Activated T-cell treated with anti-CD3 and anti-CD28 coated beads, Interleukin-2, amount 50 U/mL, for 48 hours (primary cell): ENCODE data around the gene DRP2.
"Not testable (repeated sequence)": the region's sequence is repeated elsewhere in the genome, so short reads cannot be mapped to it uniquely, and the experiment has no call there.

ENCODE experiments used
- DNase-seq, 2 experiments: peaks; one replicate each; pipeline ENCODE4 v3.0.0-alpha.2; 2020

The DRP2 gene

DNA sequence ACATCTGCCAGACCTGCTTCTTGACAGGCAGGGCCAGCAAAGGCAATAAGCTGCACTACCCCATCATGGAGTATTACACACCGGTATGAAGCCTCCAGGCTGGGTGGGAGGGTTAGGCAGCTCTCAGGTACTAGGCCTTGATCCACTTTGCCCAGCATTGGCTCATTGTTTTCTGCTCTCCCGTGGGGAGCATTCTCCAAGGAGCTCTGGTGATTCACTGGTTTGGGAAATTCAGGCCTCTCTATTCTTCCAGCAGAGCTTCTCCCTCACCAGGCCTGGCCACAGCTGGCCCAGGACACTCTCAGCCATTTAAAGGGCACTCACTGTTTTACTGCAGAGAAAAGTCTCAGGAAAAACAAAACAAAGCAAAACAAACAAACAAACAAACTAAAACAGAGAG, 33.0 kb downstream of the DRP2 start:
- DNase-seq: no peak

DNA sequence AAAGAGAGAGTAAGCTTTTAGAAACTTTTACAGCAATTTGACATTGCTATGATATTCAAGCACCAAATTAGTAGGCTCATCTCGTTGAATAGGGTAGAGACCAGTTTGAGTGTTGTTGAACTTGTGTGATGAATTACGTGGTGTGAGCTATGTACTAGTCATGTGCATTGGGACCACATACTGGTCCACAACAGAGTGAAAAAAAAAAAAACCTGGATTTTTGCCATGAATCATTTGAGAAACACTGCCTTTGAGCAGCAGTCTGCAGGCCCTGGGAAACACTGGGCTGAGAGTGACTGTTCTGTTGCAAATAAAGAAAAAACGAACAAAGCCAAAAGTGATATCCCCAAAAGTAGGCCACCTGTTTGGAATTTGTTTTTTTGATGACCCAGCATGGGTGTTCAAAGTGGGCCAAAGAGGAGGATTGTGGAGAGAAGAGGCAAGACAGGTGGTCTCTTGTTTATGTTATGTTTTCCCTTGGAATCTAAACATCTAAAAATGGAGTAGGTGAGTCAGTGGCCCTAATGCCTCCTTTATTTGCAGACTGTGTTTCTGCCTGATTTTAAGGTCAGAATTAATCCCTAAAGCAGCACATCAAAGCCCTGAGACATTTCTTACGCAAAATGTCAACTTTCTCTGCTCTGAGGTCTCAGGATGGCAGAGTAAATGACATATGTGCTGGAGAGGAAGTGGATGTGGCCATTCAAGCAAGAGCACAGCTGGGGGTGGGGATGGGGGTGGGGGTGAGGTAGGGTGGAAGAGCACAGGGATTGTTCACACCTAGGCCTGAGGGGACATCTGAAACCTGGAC, 38.1 kb downstream of the DRP2 start:
- DNase-seq: no peak

DNA sequence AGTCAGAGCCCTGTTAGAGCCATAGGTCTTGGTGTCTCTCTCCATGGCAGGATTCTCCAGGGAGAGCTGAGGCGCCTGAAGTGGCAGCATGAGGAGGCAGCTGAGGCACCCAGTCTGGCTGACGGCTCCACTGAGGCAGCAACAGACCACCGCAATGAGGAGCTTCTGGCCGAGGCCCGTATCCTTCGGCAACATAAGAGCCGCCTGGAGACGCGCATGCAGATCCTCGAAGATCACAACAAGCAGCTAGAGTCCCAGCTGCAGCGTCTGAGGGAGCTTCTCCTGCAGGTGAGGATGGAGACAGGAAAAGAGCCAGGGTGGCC, 38.6 kb downstream of the DRP2 start:
- DNase-seq: no peak

DNA sequence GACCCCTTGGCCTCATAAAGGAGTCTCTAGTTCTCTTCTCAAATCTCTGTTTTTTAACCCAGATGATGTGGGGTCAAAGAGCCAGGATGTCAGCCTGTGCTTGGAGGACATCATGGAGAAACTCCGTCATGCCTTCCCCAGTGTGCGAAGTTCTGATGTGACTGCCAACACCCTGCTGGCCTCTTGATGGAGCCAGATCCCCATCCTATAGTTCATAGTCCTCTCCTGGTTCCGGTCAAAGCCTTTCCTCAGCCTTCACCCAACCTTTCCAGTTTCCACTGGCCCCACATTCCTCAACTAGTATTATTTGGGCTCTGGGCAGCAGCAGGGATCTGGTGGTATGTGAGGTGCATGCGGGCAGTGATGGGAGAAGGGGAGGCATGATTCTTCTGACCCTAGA, 40.8 kb downstream of the DRP2 start:
- DNase-seq: no peak

DNA sequence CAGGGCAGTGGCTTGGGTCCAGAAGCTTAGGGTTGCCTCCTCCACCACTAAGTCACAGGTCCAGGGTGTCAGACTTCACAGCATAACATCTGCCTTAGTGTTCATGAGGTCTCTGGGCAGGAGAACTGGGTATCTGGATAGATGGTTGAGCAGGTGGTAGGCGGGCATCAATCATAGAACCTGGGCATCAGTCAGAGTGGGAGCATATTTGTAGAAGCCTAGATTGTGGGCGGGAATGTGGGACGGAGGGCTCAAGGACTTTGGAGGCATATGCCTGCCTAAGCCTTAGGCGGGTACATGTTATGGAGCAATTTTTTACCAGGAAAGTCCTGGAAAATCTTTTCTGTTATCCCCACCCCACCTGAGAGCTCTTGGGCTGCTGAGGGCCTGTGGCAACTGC, 43.0 kb downstream of the DRP2 start:
- DNase-seq: no peak

DNA sequence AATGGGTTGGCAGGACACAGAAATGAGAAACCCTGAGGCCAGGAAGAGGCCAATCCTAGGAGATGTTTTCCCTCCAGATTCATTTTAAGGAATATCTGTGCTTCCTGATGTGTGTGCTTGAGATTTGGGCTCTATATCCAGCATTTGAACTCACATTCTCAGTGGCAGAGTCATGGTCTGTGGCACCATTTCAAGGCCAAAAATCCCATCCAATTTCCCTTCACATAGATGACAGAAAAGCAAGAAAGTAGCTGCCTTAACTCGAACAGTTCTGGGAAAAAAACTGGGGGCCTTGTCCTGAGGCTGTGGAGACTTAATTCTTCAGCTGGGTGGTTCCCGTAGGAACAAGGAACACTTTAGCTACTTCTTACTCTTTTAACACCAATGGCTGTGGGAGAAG, 44.2 kb downstream of the DRP2 start:
- DNase-seq: no peak

DNA sequence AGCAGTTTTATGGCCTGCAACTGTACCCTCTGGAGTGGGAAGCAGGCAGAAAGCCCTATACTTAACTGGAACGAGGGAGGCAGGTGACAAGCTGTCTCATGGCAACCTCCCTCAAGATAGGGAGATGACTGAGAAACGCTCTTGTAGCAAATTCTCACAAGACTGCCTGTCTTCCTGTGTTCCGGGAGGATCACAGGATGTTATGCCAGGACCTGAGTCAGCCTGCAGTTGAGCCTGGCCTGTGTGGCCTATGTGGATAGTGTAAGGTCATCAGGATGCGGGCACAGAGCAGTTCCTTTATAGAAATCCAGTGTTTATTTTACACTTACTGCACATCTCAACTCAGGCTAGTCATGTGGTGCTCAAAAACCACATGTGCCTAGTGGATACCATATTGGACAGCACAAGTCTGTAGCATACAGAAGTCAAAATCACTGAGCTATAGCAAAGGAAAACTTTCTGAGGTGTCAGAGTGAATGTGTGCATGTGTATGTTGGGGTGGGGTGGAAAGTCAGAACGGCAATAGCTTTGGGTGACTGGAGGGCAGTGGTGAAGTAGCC, 46.4 kb downstream of the DRP2 start:
- DNase-seq: no peak

DNA sequence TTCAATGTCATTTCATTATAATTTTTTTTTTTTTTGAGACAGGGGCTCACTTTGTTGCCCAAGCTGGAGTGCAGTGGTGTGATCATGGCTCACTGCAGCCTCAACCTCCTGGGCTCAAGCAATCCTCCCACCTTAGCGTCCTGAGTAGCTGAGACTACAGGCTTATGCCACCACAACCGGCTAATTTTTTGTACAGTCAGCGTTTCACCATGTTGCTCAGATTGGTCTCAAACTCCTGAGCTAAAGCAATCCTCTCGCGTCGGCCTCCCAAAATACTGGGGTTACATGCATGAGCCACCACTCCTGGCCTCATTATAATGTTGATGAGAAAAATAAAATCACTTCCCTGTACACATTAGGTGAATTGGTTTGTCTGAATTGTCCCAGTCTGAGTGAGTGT, 54.6 kb downstream of the DRP2 start:
- DNase-seq: no peak

DNA sequence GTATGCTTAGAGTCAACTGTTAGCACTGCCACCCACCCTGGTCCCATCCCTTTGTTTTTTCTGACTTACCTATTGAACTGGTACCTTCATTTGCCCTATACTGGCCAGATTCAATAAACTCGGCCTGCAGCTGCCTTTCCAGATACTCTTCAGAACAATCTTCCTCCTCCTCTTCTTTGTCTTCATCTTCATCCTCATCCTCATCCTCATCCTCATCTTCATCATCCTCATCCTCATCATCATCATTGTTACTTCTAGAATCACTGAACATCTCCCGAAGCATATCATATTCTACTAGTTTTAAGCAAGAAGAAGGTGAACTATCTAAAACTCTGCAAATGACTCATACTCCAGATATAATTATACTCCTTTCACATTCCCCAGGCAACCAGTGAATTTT, 56.7 kb downstream of the DRP2 start:
- no peak for DNase-seq

DNA sequence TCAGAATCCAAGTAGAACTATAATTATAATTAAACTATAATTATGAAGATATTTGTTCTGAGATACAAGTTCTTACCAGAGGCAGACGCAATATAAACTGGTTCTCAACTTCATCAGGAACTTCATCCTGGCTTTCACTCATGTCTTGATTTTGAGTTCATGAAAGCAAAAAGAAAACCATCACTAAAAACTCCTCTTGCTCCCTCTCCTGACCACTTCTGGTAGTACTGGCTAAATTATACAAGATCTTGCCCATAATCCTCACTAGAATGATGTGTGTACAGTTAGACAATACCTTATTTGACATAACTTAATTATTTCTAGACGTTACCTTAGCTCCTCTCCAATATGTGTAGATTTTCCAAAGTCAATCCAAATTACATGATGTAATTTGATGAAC, 67.8 kb downstream of the DRP2 start:
- no peak for DNase-seq

DNA sequence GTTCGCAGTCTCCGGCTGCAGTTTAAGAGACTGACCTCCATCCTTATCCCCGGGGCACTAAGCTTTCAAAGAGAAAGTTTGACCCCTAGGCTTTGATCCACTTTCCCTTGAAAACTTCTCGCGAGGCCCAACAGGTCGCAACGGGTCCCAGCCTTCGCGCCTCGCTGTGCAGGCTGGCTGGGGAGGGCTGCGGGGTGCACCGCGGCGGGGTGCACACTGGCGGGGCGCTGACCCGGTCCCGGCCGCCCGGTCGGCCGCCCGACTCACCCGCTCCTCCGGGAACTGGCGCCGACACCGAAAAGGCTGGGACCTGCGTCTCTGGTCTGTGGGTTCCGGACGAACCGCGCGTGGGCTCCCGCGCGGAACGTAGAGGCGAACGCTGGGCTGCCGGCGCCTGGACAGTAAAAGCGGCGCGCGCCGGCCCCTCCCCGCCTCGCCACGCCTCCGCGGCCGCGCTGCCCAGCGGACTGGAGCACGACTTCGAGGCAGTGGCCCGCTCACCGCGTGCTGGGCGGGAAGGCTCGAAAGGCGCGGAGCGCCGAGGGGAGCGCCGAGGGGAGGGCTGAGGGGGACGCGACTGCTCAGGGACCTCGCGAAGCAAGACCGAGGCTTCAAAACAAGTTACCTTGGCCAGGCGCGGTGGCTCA, 71.5 kb downstream of the DRP2 start, which contains the start of gene TAF7L:
TSS of gene TAF7L (minus strand) at position 378 of the 647 bp plus-strand sequence. CDS start 3,791 bp downstream, outside the sequence.
- DNase-seq: no peak

DNA sequence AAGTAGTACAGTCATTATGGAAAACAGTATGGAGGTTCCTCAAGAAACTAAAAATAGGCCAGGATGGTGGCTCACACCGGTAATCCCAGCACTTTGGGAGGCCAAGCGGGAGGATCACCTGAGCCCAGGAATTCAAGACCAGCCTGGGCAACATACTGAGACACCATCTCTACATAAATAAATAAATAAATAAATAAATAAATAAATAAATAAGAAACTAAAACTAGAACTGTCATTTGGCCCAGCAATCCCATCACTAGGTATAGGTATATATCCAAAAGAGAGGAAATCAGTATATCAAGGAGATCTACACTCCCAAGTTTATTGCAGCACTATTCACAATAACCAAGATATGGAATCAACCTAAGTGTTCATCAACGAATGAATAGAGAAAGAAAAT, 76.0 kb downstream of the DRP2 start:
- not testable (repeated sequence) for DNase-seq

DNA sequence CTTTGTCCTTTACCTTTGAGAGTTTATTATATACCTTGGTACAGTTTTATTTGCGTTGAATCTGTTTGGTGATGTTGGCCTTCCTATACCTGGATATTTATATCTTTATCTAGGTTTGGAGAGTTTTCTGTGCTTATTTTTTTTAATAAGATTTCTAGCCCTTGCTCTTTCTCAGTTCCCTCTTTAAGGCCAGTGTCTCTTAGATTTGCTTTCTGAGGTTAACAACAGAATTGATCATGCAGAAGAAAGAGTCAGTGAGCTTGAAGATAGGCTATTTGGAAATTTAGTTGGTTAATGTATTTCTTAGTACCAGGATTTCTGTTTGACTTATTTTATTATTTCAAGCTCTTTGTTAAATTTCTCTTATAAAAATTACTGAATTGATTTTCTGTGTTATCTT, 84.2 kb downstream of the DRP2 start:
- DNase-seq: no peak
